ENCODE data around the gene ACBD6.

The ACBD6 gene

GRCh38 chr1:180502361-180503279 lies at the start of gene ACBD6:
ACBD6 (minus strand) TSS chr1:180502577; CDS start chr1:180502266, 311 bp downstream.
- TF ChIP-seq CTCF (IDR thresholded peaks at IDR 0.05), result peak; percentile 11; the same call in 1 of the 2 replicates

GRCh38 chr1:180551997-180552396 lies 49.6 kb upstream of the ACBD6 start:
- TF ChIP-seq CTCF (IDR thresholded peaks at IDR 0.05), result no peak

- no peak for TF ChIP-seq CTCF (IDR thresholded peaks at IDR 0.05)
These were observed 47.9 kb upstream of the ACBD6 start for GRCh38 chr1:180550241-180550640.

DNA sequence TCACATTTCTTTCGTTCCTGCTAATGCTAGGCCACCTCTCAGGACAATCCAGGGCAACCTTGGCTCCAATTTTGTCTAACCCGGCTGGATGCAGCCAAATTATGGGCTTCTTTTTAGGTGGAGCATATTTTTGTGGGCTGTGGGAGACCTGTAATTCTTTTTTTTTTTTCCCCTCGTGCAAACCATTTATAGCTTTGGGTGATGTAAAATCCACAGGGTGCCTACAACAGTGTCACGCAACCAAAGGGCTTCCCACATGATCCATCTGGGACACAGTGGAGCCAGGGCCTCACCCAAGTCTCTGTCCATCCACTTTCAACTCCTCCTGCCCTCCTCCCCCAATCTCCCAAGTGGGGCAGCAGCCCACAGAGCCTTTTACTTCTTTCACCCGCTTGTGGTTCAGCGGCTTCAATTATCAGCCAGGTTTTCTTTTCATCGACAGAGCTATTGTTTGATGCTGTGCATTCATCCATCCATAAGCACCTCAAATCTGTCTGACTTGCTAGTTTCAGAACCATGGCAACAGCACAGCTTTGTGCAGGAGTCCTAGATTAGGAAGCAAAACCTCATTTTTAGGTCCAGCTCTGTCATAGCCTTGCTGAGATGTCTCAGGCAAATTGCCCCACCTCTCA lies 46.4 kb upstream of the ACBD6 start:
- TF ChIP-seq CTCF (IDR thresholded peaks at IDR 0.05), result no peak

DNA sequence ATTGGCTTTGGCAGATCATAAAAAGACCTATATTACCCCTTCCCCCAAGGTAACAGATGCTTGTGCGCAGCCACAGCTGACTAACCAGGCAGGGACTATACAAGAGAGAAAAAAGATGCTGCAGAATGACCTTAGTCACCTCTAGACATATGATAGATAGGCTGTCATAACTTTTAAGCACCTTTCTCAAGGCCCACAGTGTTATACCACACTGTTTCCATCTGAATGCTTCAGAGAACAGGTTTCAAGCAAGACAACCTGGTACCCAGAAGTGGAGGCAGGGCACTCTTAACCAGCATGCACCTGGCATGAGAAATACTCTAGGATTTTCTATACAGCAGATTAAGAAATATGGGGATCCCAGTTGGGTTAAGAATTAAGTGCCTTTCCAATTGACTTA lies 43.6 kb upstream of the ACBD6 start:
- no peak for TF ChIP-seq CTCF (IDR thresholded peaks at IDR 0.05)

DNA sequence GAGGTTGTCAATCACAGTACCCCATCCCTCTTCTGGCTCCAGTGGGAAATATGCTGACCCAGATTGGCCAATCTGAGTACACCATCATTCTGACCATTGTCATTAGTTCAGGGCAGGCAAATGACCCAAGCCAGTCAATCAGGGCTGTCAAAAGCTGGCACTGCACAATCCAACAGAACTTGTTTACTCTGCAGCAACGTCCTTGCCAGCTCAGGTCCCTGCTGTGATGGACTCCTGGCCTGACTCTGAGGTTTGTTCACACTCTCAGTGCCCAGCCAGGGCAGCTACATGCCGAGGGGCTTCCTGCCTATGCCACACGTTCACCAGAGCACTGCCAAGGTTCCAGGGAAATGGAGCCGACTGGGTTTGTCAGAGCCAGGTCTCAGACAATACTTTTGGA lies 41.7 kb upstream of the ACBD6 start:
- TF ChIP-seq CTCF (IDR thresholded peaks at IDR 0.05), result no peak

DNA sequence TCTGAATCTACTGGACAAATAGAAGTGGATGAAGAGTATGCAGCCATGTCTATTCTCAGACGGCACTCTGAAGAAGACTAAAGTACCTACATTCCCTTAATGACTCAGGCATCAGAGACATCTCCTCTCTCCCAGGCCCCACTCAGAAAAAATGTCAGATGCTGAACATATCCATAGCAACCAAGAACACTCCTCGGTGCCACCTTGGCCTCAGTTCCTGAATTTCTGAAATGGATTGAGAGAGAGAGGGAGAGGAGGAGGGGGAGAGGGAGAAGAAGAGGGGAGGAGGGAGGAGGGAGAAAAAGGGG lies 40.4 kb upstream of the ACBD6 start:
- TF ChIP-seq CTCF (IDR thresholded peaks at IDR 0.05), result no peak
